ENCODE results near the gene CNOT6. TPM values are rescaled to one million over a fixed set of nuclear protein-coding genes. Genes with fewer than 3 reads are reported as not detected.

CNOT6 gene
- total and polyA plus RNA-seq, 4 donors: 19.4 to 34.4 (median 28.5) TPM

DNA sequence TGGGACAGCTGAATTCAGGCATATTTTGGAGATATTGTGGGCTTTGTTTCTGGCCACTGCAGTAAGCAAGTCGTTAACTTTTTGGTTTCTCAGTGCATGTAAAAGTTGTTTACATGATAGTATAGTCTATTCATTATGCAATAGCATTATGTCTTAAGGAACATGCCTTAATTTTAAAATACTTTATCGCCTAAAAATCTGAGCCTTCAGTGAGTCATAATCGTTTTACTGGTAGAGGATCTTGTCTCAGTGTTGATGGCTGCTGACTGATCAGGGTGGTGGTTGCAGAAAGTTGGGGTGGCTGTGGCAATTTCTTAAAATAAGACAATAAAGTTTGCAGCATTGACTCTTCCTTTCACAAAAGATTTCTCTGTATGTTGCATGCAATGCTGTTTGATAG, 92.0 kb downstream of the CNOT6 start:
- Histone ChIP-seq H3K27me3 (ENCODE audit: control insufficient read depth, insufficient read depth, low read length) (peaks cover 13% of the 10 kb centered on the region), H3K36me3 (ENCODE audit: control insufficient read depth, insufficient read depth, low read length) (no peaks in the 10 kb centered on the region), H3K27ac (ENCODE audit: low read depth, low read length) (no peak overlapping the region), H3K4me3 (ENCODE audit: low read depth, low read length) (no peak overlapping the region), H3K4me1 (ENCODE audit: control insufficient read depth, insufficient read depth, low read length) (peaks cover 14% of the 10 kb centered on the region), H3K9me3 (ENCODE audit: control insufficient read depth, insufficient read depth, low read length) (peaks cover 3% of the 10 kb centered on the region)
- DNase-seq (ENCODE audit: low read depth in 4 of 6, low spot score in 6 of 6): no peak
- 71% methylated on average over 1 of the region's 3 CpGs for WGBS (ENCODE audit: insufficient coverage)

DNA sequence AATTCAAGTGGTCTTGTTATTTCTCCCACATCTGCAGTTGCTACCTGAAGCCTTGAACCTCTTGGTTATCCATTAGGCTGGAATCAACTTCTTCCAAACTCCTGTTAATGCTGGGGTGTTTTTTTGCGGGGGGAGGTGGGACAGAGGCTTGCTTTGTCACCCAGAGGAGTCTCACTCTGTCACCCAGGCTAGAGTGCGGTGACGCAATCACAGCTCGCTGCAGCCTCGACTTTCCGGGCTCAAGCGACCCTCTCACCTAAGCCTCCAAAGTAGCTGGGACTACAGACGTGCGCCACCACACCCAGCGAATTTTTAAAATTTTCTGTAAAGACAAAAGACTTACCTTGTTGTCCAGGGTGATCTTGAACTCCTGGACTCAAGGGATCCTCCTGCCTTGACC, 92.7 kb downstream of the CNOT6 start:
- Histone ChIP-seq H3K27ac (ENCODE audit: low read depth, low read length) (no peak overlapping the region), H3K4me3 (ENCODE audit: low read depth, low read length) (no peak overlapping the region), H3K4me1 (ENCODE audit: control insufficient read depth, insufficient read depth, low read length) (peaks cover 14% of the 10 kb centered on the region), H3K36me3 (ENCODE audit: control insufficient read depth, insufficient read depth, low read length) (no peaks in the 10 kb centered on the region), H3K9me3 (ENCODE audit: control insufficient read depth, insufficient read depth, low read length) (peaks cover 3% of the 10 kb centered on the region), H3K27me3 (ENCODE audit: control insufficient read depth, insufficient read depth, low read length) (peaks cover 18% of the 10 kb centered on the region)
- WGBS (ENCODE audit: insufficient coverage): 89% methylated on average over 9 of the region's 10 CpGs
- no peak for DNase-seq (ENCODE audit: low read depth in 4 of 6, low spot score in 6 of 6)

DNA sequence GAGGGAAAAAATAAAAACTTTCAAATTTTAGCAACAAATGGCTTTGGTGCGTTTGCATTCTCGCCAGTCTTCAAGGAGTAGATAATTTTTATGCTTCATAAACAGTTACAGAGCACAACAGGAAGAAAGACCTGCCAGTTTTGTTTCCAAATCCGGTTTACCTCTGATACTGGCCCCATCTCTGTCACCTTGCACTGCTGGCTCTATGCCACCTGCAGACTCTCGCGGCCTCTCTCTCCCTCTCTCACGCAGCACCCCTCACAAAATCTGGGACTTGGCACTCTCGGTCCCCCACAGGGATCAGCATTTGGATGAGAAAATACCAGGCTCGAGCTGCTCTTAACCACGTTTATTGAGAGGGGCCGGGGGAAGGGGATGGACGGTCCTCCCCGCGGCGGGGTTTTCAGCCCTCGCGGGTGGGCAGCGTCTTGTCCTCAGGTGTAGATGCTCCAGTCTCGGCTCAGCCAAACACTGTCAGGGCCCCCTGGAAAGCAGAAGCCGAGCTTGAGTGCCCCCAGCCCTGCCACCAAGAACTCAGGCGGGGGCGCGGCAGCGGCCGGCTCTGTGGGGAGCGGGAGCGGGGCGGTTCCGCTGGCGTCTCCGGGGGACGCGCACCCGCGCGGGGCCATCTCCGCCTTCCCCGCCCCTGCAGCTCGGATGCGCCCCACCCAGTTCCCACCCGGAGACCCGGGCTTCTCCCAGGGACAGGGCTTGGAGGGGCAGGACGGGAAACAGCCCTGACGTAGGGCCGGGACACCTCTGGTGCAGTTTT, 95.8 kb downstream of the CNOT6 start:
- H3K9me3 ChIP-seq (ENCODE audit: control insufficient read depth, insufficient read depth, low read length): peaks cover 3% of the 10 kb centered on the region
- WGBS (ENCODE audit: insufficient coverage): 3% methylated on average over 40 of the region's 44 CpGs
- H3K36me3 ChIP-seq (ENCODE audit: control insufficient read depth, insufficient read depth, low read length): no peaks in the 10 kb centered on the region
- H3K4me1 ChIP-seq (ENCODE audit: control insufficient read depth, insufficient read depth, low read length): peaks cover 14% of the 10 kb centered on the region
- peaks cover 32% of the 10 kb centered on the region for H3K27me3 ChIP-seq (ENCODE audit: control insufficient read depth, insufficient read depth, low read length)
- no peak overlapping the region for H3K27ac ChIP-seq (ENCODE audit: low read depth, low read length)
- H3K4me3 ChIP-seq (ENCODE audit: low read depth, low read length): no peak overlapping the region
- peak in 1 of 6 donors; percentile 6 for DNase-seq (ENCODE audit: low read depth in 4 of 6, low spot score in 6 of 6)

DNA sequence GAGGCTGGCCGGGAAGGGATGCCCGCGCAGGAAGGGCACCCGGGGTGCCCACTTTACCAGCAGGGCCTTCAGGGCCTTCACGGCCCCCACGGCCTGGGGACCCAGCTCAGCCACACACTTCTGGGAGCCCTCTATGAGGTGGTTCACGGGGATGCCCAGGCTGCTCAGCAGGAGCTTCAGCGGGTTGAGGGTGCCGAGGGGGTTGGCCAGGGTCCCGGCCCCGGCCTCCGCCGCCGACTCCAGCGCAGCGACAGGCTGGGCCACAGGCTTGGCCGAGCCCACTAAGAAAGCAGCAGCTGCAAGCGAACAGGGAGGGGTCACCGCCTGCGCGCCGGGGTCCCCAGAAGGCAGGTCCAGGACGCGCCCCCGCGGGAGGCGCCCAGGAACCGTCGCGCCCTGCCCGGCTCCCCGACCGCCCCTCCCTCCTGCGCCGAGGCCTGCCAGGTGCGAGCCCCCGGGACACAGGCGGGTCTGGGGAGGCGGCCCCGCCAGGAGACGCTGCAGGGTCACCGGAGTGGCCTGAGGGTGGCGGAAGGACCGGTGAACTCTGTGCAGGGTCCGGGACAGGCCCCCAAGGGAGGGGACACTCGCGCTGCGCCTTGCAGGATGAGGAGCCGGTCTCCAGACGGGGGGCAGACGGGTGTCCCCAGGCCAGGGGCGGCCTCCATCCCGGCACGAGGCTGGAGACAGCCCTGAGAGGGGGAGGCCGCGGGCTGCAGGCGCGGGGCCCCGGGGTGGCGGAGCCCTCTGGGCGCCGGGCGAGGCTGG, 96.5 kb downstream of the CNOT6 start:
- H3K27ac ChIP-seq (ENCODE audit: low read depth, low read length): no peak overlapping the region
- DNase-seq (ENCODE audit: low read depth in 4 of 6, low spot score in 6 of 6): peak in 1 of 6 donors; percentile 4
- peaks cover 32% of the 10 kb centered on the region for H3K27me3 ChIP-seq (ENCODE audit: control insufficient read depth, insufficient read depth, low read length)
- no peak overlapping the region for H3K4me3 ChIP-seq (ENCODE audit: low read depth, low read length)
- H3K36me3 ChIP-seq (ENCODE audit: control insufficient read depth, insufficient read depth, low read length): no peaks in the 10 kb centered on the region
- peaks cover 14% of the 10 kb centered on the region for H3K4me1 ChIP-seq (ENCODE audit: control insufficient read depth, insufficient read depth, low read length)
- H3K9me3 ChIP-seq (ENCODE audit: control insufficient read depth, insufficient read depth, low read length): no peaks in the 10 kb centered on the region
- 2% methylated on average over 63 of the region's 63 CpGs for WGBS (ENCODE audit: insufficient coverage)

DNA sequence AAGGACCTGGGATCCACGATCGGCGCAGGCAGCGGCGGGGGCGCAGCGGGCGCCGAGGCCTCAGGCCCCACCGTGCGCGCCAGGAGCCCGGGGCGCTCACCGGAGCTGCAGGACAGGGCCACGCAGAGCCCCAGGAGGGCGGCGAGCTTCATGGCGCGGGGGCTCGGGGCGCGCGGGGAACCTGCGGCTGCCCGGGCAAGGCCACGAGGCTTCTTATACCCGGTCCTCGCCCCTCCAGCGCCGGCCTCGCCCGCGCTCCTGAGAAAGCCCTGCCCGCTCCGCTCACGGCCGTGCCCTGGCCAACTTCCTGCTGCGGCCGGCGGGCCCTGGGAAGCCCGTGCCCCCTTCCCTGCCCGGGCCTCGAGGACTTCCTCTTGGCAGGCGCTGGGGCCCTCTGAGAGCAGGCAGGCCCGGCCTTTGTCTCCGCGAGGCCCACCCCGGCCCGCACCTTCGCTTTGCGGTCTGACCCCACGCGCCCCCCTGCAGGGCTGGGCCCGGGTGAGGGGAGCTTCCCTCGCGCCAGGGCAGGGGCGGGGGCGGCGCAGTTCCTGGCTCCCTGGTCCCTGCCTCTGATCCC, 97.2 kb downstream of the CNOT6 start, which contains the start of gene SCGB3A1:
Gene SCGB3A1, minus strand, starts transcription at position 189 of the 577 bp plus-strand sequence. Its CDS starts 37 bp downstream, at position 152.
- peak in 1 of 6 donors; percentile 3 for DNase-seq (ENCODE audit: low read depth in 4 of 6, low spot score in 6 of 6)

DNA sequence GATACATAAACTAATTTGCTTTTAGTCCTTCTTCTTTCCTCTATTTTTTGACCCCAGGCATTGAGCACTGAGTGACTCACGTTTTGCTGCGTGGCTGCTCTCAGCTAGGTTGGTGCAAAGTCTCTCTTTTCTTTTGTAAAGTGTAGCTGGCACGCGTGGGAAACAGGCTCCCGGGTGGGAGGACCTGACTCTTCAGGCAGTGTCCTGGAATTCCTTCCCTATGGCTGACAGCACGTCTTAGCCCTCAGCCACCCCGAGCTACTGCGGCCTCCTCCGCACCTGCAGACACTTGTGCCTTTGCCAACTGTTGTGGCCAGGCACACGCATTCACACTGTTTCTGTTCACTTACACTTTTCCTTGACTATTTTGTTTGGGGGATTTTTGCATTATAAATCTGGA, 98.0 kb downstream of the CNOT6 start:
- Histone ChIP-seq H3K9me3 (ENCODE audit: control insufficient read depth, insufficient read depth, low read length) (no peaks in the 10 kb centered on the region), H3K36me3 (ENCODE audit: control insufficient read depth, insufficient read depth, low read length) (no peaks in the 10 kb centered on the region), H3K27ac (ENCODE audit: low read depth, low read length) (no peak overlapping the region), H3K4me3 (ENCODE audit: low read depth, low read length) (no peak overlapping the region), H3K4me1 (ENCODE audit: control insufficient read depth, insufficient read depth, low read length) (peaks cover 14% of the 10 kb centered on the region), H3K27me3 (ENCODE audit: control insufficient read depth, insufficient read depth, low read length) (peaks cover 32% of the 10 kb centered on the region)
- 60% methylated on average over 5 of the region's 10 CpGs for WGBS (ENCODE audit: insufficient coverage)
- no peak for DNase-seq (ENCODE audit: low read depth in 4 of 6, low spot score in 6 of 6)

More for the DNA sequence above, 97.2 kb downstream of the CNOT6 start, which contains the start of gene SCGB3A1:
- Histone ChIP-seq H3K27ac (ENCODE audit: low read depth, low read length) (no peak within 1 kb of the TSS), H3K36me3 (ENCODE audit: control insufficient read depth, insufficient read depth, low read length) (no peaks in the 10 kb centered on the region), H3K4me1 (ENCODE audit: control insufficient read depth, insufficient read depth, low read length) (peaks cover 14% of the 10 kb centered on the region), H3K27me3 (ENCODE audit: control insufficient read depth, insufficient read depth, low read length) (peaks cover 32% of the 10 kb centered on the region), H3K4me3 (ENCODE audit: low read depth, low read length) (no peak within 1 kb of the TSS), H3K9me3 (ENCODE audit: control insufficient read depth, insufficient read depth, low read length) (no peaks in the 10 kb centered on the region)
- 4% methylated on average over 60 of the region's 60 CpGs for WGBS (ENCODE audit: insufficient coverage)

DNA sequence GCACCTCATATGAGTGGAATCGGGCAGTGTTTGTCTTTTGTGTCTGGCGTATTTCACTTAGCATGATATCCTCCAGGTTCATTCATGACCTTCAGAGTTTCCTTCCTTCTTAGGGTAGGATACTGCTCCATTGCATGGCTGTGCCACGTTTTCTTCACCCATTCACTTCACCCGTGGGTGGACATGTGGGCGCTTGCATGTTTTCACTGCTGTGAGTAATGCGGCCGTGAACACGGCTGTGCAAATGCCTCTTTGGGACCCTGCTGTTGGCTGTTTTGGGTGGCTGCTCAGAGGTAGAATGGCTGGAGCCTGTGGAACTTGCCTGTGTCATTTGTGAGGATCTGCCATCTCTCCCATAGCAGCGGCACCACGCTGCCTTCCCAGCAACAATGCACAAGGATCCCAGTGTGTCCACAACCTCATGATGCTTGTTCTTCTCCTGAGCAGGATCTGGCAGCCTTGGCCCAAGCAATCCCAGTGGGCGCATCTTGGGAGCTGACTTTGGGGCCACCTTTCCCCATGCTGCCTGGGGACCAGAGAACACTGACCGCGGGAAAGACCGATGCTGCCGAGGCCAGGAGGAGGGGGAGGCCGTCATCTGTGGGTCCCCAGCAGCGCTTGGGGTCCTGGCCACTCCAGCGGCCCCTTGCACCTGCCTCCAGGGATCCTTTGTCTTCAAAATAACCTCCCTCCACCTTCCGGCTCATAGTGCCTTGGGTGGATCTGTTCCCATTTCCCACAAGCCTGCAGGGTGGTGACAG, 99.4 kb downstream of the CNOT6 start:
- Histone ChIP-seq H3K36me3 (ENCODE audit: control insufficient read depth, insufficient read depth, low read length) (no peaks in the 10 kb centered on the region), H3K4me1 (ENCODE audit: control insufficient read depth, insufficient read depth, low read length) (peaks cover 14% of the 10 kb centered on the region), H3K9me3 (ENCODE audit: control insufficient read depth, insufficient read depth, low read length) (no peaks in the 10 kb centered on the region), H3K27ac (ENCODE audit: low read depth, low read length) (no peak overlapping the region), H3K4me3 (ENCODE audit: low read depth, low read length) (no peak overlapping the region), H3K27me3 (ENCODE audit: control insufficient read depth, insufficient read depth, low read length) (peaks cover 32% of the 10 kb centered on the region)
- no peak for DNase-seq (ENCODE audit: low read depth in 4 of 6, low spot score in 6 of 6)
- 85% methylated on average over 15 of the region's 19 CpGs for WGBS (ENCODE audit: insufficient coverage)

DNA sequence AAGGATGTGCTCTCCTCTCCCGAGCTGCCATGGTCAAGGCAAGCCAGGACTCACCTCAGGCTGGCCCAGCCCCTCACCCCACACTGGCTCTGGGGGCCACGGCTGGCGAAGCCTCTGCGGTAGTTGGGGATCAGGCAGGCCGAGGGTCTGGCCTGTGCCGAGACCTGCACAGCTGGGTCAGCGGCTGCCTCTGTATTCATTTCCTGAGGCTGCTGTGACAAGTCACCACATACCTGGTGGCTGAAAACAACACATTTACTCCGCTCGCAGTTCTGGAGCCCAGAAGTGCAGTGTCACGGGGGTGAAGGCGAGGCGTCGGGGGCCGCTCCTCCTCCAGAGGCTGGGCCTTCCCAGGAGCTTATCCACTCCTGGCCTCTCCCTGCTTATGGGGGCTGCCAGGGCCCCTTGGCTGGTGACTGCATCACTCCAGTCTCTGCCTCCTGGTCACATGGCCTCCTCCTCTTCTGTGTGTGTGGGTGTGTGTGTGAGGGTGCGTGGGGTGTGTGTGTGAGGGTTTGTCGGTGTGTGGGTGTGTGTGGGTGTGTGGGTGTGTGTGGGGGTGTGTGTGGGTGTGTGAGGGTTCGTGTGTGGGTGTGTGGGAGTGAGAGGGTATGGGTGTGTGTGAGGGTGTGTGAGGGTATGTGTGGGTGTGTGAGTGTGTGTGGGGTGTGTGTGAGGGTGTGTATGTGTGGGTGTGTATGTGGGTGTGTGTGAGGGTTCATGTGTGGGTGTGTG, 100.3 kb downstream of the CNOT6 start:
- no peak overlapping the region for H3K27ac ChIP-seq (ENCODE audit: low read depth, low read length)
- WGBS (ENCODE audit: insufficient coverage): 88% methylated on average over 17 of the region's 17 CpGs

DNA sequence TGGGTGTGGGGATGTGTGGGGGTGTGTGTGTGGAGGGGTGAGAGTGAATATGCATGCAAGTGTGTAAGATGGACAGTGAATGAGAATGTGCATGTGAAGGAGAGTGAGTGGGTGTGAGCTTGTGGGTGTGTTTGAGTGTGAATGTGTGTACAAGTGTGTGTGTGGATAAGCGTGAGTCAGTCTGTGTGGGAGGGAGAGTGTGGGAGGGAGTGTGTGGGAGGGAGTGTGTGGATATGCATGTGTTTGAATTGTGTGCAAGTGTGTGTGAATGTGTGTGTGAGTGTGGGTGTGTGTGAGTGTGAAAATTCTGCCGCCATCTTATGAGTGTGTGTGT, 100.8 kb downstream of the CNOT6 start:
- no peaks in the 10 kb centered on the region for H3K9me3 ChIP-seq (ENCODE audit: control insufficient read depth, insufficient read depth, low read length)
- no peaks in the 10 kb centered on the region for H3K36me3 ChIP-seq (ENCODE audit: control insufficient read depth, insufficient read depth, low read length)
- no peak overlapping the region for H3K27ac ChIP-seq (ENCODE audit: low read depth, low read length)
- peaks cover 10% of the 10 kb centered on the region for H3K4me1 ChIP-seq (ENCODE audit: control insufficient read depth, insufficient read depth, low read length)
- peaks cover 28% of the 10 kb centered on the region for H3K27me3 ChIP-seq (ENCODE audit: control insufficient read depth, insufficient read depth, low read length)
- 91% methylated on average over 1 of the region's 2 CpGs for WGBS (ENCODE audit: insufficient coverage)
- DNase-seq (ENCODE audit: low read depth in 4 of 6, low spot score in 6 of 6): no peak
- H3K4me3 ChIP-seq (ENCODE audit: low read depth, low read length): no peak overlapping the region

More for the DNA sequence above, 100.3 kb downstream of the CNOT6 start:
- no peaks in the 10 kb centered on the region for H3K9me3 ChIP-seq (ENCODE audit: control insufficient read depth, insufficient read depth, low read length)
- peaks cover 14% of the 10 kb centered on the region for H3K4me1 ChIP-seq (ENCODE audit: control insufficient read depth, insufficient read depth, low read length)
- no peaks in the 10 kb centered on the region for H3K36me3 ChIP-seq (ENCODE audit: control insufficient read depth, insufficient read depth, low read length)
- DNase-seq (ENCODE audit: low read depth in 4 of 6, low spot score in 6 of 6): no peak
- peaks cover 32% of the 10 kb centered on the region for H3K27me3 ChIP-seq (ENCODE audit: control insufficient read depth, insufficient read depth, low read length)
- no peak overlapping the region for H3K4me3 ChIP-seq (ENCODE audit: low read depth, low read length)
